ENCODE measurements around the gene GNAO1. TPM values are rescaled to one million over a fixed set of nuclear protein-coding genes. Genes with fewer than 3 reads are reported as not detected.

The GNAO1 gene
- polyA plus RNA-seq, 1 donor (not counting 4 experiments of a cell fraction or from before 2014, with no cell fraction given), result 0.13 TPM

GRCh38 chr16:56247808-56248207 lies 56.5 kb downstream of the GNAO1 start:
- H3K4me2 ChIP-seq (ENCODE audit: control insufficient read depth, extremely low read depth, insufficient read depth, low read depth, low read length), result no peak overlapping the region
- H3K4me3 ChIP-seq (ENCODE audit: control insufficient read depth in 2 of 3, extremely low read depth in 1 of 3, insufficient read depth in 2 of 3, low read depth in 1 of 3, low read length in 3 of 3), result no peak overlapping the region
- dilution Hi-C loops (cut with MboI; ENCODE audit: extremely low pct_ligation_motif_present, low sequenced_read_pairs), result no loop called here
- FAIRE-seq (no peak), DNase-seq (ENCODE audit: low read depth, low spot score) (no peak)
- TF ChIP-seq, protein P1, sequence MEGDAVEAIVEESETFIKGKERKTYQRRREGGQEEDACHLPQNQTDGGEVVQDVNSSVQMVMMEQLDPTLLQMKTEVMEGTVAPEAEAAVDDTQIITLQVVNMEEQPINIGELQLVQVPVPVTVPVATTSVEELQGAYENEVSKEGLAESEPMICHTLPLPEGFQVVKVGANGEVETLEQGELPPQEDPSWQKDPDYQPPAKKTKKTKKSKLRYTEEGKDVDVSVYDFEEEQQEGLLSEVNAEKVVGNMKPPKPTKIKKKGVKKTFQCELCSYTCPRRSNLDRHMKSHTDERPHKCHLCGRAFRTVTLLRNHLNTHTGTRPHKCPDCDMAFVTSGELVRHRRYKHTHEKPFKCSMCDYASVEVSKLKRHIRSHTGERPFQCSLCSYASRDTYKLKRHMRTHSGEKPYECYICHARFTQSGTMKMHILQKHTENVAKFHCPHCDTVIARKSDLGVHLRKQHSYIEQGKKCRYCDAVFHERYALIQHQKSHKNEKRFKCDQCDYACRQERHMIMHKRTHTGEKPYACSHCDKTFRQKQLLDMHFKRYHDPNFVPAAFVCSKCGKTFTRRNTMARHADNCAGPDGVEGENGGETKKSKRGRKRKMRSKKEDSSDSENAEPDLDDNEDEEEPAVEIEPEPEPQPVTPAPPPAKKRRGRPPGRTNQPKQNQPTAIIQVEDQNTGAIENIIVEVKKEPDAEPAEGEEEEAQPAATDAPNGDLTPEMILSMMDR (optimal IDR thresholded peaks at IDR 0.05 in 1 of 3, IDR thresholded peaks at IDR 0.05 in 1 of 3, conservative IDR thresholded peaks at IDR 0.05 in 1 of 3; ENCODE audit: extremely low read depth in 1 of 3, insufficient read depth in 2 of 3, low read length in 3 of 3), result no peak
- TF ChIP-seq EZH2 (IDR thresholded peaks at IDR 0.05; ENCODE audit: low read length), result no peak
- H3K4me1 ChIP-seq (ENCODE audit: control insufficient read depth, extremely low read depth, insufficient read depth, low read length), result peaks cover 16% of the 10 kb centered on the region
- no peaks in the 10 kb centered on the region for H4K20me1 ChIP-seq (ENCODE audit: control insufficient read depth, extremely low read depth, insufficient read depth, low read length)
- H3K9me1 ChIP-seq (ENCODE audit: control insufficient read depth, extremely low read depth, insufficient read depth, low read length), result no peaks in the 10 kb centered on the region
- no peak overlapping the region for H2AFZ ChIP-seq (ENCODE audit: control insufficient read depth, low read length)
- no peak overlapping the region for H3K9ac ChIP-seq (ENCODE audit: control insufficient read depth, extremely low read depth, insufficient read depth, low read length)
- H3K27ac ChIP-seq (ENCODE audit: control insufficient read depth, insufficient read depth, low read length), result no peak overlapping the region
- H3K36me3 ChIP-seq (ENCODE audit: control insufficient read depth in 2 of 2, extremely low read depth in 1 of 2, insufficient read depth in 2 of 2, low read length in 2 of 2), result no peaks in the 10 kb centered on the region
- H3K27me3 ChIP-seq (ENCODE audit: control insufficient read depth, extremely low read depth, insufficient read depth, low read length), result peaks cover 5% of the 10 kb centered on the region
- no peaks in the 10 kb centered on the region for H3K9me3 ChIP-seq (ENCODE audit: control insufficient read depth, low read depth, low read length)
- H3K79me2 ChIP-seq (ENCODE audit: control insufficient read depth, insufficient read depth, low read length), result no peaks in the 10 kb centered on the region

DNA sequence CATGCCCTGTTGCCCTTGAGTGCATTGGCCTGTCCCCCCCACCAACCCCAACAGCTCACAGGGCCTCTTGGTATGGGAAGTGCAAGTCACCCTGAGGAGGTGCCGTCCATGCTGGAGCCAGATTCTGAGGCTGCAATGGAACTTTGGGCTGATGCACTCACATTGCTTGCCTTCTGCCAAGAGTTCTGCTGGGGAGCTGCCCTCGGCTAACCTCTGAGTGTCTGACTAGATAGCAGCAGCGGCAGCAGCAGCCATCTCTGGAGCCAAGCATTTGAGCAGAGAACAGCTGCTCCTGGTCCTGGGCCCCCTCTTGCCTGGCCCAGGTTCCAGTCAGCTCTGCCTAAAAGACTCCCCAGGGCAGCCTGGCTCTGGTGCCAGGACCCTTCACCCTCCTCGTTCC lies 61.5 kb downstream of the GNAO1 start:
- Histone ChIP-seq H3K9me1 (ENCODE audit: control insufficient read depth, extremely low read depth, insufficient read depth, low read length) (no peaks in the 10 kb centered on the region), H3K79me2 (ENCODE audit: control insufficient read depth, insufficient read depth, low read length) (no peaks in the 10 kb centered on the region), H3K4me3 (ENCODE audit: control insufficient read depth in 2 of 3, extremely low read depth in 1 of 3, insufficient read depth in 2 of 3, low read depth in 1 of 3, low read length in 3 of 3) (no peak overlapping the region), H3K4me1 (ENCODE audit: control insufficient read depth, extremely low read depth, insufficient read depth, low read length) (no peaks in the 10 kb centered on the region), H3K27me3 (ENCODE audit: control insufficient read depth, extremely low read depth, insufficient read depth, low read length) (peaks cover 9% of the 10 kb centered on the region), H3K36me3 (ENCODE audit: control insufficient read depth in 2 of 2, extremely low read depth in 1 of 2, insufficient read depth in 2 of 2, low read length in 2 of 2) (no peaks in the 10 kb centered on the region), H3K27ac (ENCODE audit: control insufficient read depth, insufficient read depth, low read length) (no peak overlapping the region), H2AFZ (ENCODE audit: control insufficient read depth, low read length) (no peak overlapping the region), H3K9ac (ENCODE audit: control insufficient read depth, extremely low read depth, insufficient read depth, low read length) (no peak overlapping the region), H4K20me1 (ENCODE audit: control insufficient read depth, extremely low read depth, insufficient read depth, low read length) (no peaks in the 10 kb centered on the region), H3K9me3 (ENCODE audit: control insufficient read depth, low read depth, low read length) (no peaks in the 10 kb centered on the region), H3K4me2 (ENCODE audit: control insufficient read depth, extremely low read depth, insufficient read depth, low read depth, low read length) (no peak overlapping the region)
- no peak for FAIRE-seq
- no peak for DNase-seq (ENCODE audit: low read depth, low spot score)
- dilution Hi-C loops (cut with MboI; ENCODE audit: extremely low pct_ligation_motif_present, low sequenced_read_pairs), result no loop called here
- TF ChIP-seq EZH2 (IDR thresholded peaks at IDR 0.05; ENCODE audit: low read length), result no peak
- TF ChIP-seq, protein P1 (optimal IDR thresholded peaks at IDR 0.05 in 1 of 3, IDR thresholded peaks at IDR 0.05 in 1 of 3, conservative IDR thresholded peaks at IDR 0.05 in 1 of 3; ENCODE audit: extremely low read depth in 1 of 3, insufficient read depth in 2 of 3, low read length in 3 of 3), result no peak

Measured in keratinocyte (primary cell).